SKM-1 treated with dmso at 0.1 percent for 144 hours (cell line): Measurements from ENCODE around the gene SESN1.
"Not testable (repeated sequence)": the region's sequence is repeated elsewhere in the genome, so short reads cannot be mapped to it uniquely, and the experiment has no call there.

Experiments
- DNase-seq: peaks from one replicate; lab custom pipeline; 2025; ENCODE audit not compliant: unreplicated experiment; lab: John Stamatoyannopoulos, UW

The SESN1 gene

DNA sequence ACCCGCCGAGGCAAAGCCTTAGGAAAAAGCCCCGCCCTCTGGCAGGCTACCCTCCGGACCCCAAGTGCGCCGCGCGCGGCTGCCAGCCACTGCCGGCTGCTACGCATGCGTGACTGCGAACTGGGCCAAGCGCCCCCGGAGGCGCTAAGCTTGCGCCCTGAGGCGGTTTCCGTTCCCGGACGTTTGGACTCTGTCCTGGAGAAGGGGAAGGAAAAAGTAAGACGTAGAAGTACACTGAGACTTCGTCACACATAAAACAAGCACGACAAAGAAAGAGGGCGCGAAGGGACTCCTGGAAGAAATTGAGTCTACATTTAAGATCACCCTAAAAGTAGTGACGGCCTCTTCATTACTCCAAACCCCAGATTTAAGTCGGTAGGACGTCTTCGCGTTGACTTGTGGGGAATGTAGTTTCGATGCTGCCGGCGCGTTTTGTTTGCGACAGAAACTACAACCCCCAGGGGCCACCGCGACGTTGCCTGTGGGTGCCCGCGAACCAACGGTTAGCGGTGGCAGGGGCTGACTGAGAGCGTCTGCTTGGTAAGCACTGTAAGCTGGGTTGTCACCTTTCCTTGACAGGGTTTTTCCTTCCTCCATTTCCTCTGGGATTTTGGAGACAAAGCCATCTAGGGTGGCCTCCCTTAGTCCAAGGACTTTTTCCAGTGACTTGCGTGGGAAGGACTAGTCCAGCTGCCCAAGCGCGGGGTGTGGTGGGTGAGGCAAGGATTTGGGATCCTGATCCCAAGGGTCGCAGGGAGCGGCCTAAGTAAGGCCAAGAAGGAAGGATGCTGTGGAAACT is 589 bp upstream of the SESN1 start, which contains the start of gene CEP57L1:
Gene CEP57L1 (plus strand): TSS at position 472 of the 799 bp plus-strand sequence. CDS start 49,715 bp downstream, outside the sequence.
- DNase-seq = peak; percentile 97

- no peak for DNase-seq
These were observed 772 bp downstream of the SESN1 start for GRCh38 chr6:109093732-109094415.

DNA sequence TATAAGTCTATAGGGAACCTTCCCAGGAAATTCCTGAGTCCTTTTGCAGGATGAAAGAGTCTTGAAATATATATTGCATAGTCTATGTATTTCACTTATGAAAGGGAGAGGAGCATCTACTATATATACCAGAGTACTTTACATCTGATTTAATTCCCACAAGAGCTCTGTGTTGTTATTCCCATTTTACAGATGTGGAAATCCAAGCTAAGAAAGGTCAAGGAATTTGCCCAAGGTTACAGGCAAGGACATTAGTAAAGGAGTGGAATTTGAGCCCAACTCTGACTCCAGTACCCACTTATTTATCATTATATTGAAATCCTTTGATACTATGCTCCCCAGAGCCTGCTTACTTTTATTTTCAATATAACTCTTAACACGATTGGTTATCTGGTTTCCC is 2.6 kb downstream of the SESN1 start:
- no peak for DNase-seq

GRCh38 chr6:109091314-109092024 is 3.2 kb downstream of the SESN1 start:
- DNase-seq = no peak

GRCh38 chr6:109088995-109089394 is 5.7 kb downstream of the SESN1 start:
- DNase-seq = no peak

- DNase-seq = no peak
These were observed 6.9 kb downstream of the SESN1 start for GRCh38 chr6:109087661-109088264.

DNA sequence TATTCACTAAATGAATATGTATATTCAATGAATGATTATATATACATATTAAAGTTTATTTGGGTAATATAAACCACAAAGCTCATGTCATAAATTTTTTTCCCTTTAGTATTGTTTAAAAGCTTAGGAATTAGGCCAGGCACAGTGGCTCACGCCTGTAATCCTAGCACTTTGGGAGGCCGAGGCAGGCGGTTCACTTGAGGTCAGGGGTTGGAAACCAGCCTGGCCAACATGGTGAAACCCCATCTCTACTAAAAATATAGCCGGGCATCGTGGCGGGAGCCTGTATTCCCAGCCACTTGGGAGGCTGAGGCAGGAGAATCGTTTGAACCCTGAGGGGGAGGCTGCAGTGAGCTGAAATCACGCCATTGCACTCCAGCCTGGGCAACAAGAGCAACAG is 10.5 kb downstream of the SESN1 start:
- not testable (repeated sequence) for DNase-seq

DNA sequence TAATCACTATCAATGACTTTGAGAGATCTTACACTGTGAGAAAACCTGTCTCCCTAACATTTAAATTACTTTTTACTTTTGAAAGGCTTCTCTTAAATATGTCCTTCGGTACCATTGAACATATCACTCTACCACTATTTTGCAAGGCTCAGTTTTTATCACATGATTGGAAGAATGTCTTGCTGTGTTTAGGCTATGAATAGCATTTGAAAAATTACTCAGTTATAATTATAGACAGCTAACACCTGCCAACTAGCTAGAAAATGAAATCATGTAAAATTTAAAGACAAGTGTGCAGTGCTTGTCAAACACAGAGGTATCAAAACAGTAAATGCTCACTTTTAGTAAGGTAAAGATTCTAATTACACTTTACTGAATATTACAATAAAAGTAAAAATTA is 11.0 kb downstream of the SESN1 start:
- DNase-seq = no peak

DNA sequence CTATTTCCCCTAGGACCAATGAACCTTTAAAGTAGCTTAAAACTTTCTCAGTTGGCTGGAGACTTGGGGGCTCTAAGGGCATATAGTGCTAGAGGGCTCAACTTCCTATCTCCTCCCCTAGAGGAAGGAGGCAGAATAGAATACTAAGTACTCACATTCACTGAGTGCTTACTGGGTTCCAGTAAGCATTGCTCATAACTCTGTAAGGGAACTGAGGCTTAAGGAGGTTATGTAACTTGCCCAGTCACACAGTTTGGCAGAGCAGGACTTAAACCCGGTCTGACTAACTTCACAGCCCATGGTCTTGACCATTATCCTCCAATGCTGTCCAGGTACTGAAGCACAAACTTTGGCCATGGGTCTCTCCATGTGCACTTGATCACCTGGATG is 12.5 kb downstream of the SESN1 start:
- peak; percentile 71 for DNase-seq

DNA sequence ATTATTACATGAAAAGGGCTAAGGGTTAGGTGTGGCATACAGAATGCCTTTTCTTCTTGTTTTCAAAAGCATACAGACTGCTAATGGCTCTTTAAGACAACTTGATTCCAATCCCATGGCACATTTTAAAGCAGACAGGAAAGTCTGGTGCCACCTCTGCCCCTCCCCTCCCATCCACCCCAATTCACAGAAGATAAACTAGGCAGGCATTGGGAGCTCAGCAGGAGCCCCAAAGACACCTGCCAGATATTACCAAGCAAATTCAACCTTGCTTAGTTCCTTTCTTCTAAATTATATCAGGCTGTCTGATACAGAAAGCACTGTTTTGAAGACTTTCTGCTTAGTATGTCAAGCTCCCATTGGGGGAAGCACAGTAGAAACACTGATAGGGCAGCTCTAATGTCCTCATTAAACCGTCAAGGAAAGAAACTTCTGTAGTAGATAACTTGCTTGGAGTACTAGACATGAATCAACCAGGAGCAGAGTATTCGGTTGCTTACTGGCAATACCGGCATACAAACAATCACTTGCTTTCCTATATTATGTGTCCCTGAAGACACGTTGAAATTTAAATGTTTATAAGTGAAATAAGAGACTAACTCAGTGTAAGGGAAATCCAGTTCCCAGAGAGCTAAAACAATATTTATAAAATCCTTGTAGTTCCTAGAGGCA is 13.0 kb downstream of the SESN1 start:
- DNase-seq = no peak

GRCh38 chr6:109081026-109081425 is 13.6 kb downstream of the SESN1 start:
- DNase-seq = no peak

DNA sequence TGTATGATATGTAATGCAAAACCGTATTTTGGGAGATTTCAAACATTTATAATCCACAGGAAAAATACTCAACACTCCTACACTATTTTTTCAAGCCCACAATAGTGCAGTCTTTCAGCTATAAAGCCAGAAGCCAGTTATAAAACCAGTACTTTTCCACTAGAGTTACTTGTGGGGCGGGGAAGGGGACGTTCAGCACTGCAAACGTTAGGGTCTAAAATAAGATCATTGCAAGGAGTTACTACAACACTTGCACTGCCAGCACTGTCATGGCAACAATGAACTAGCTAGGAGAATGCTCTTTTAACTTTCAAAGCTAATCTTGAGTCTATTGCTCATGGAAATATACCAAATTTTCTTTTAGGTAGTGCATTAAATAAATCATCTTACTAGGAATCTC is 14.7 kb downstream of the SESN1 start:
- DNase-seq = peak; percentile 10

DNA sequence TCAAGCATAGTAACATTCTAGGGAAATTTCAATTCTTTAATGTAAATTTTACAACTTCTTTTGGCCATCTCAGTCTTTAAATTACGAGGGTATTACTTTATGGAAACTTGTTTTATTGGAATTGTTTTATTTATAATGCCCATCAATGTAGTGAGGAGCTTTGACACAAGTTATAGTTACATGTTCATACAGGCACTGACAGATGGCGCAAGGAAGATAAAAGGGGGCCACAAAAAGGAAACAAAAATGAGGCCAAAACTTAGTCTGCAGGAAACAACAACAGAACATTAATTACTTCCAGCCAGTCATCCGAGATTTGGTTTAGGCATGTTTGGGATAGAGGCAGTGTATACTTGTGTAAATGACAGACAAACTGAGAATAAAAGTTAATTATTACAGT is 18.3 kb downstream of the SESN1 start:
- DNase-seq = no peak

DNA sequence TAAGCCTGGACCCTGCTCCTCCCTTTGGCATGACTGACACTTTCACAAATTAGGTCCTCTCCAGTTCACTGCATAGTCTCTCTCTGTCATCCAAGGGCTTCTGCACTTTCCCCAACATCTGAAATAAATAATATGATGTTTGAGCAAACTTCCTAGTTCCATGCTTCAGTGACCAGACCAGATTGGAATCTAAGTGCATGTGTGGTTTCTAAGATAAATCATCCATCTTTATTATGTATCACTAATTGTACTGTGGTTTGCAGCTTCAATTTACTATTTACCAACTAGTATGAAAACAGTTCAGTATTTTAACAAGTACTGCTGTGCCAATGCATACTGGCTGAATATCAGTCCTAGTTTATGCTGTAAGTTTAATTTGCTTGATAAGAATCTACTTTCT is 18.7 kb downstream of the SESN1 start:
- DNase-seq = no peak

DNA sequence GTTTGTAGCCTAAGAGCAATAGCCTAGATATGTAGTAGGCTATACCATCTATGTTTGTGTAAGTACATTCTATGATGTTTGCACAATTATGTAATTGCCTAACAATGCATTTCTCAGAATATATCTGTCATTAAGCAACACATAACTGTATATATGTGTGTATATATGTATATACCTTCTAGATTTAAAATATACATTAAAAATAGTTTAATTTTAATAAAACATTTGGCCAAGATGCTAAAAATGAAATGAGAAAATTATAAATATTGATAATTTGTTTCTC is 20.6 kb downstream of the SESN1 start:
- DNase-seq = no peak

- DNase-seq = peak; percentile 60
These were observed 21.1 kb downstream of the SESN1 start for GRCh38 chr6:109073344-109074132.

DNA sequence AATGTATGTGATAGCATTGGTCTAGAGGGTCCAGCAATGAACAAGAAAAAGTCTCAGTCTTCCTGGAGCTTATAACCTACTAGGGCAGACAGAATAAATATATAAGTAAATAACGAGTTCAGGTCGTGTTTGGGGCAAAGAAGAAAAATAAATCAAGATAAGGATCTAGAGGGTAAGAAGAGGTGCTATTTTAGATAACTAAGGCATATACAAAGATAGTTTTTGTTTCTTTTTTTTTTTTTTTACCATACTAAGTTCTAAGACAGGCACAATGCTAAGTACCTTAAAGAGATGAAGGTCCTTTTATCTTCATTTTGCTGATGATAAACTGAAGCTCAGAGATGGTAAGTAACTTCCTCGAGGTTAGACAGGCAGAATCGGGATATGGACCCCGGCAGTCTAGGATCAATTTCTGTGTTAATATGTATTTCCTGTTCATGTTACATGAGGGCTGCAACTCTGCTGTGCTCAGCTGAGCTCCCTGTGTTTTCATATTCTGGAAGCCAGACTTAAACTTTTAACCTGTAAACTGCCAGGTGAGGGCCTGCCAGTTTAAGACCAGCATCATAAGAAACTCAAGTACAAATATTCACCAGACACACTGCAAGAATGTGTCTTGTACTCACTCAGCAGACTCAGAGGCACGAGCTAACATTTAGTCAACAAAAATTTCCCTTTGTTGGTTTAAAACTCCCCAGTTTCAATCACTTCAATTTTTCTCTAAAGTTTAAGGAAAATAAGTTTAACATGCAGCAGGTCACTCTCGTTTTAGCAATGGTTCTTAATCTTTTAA is 23.3 kb downstream of the SESN1 start:
- no peak for DNase-seq

DNA sequence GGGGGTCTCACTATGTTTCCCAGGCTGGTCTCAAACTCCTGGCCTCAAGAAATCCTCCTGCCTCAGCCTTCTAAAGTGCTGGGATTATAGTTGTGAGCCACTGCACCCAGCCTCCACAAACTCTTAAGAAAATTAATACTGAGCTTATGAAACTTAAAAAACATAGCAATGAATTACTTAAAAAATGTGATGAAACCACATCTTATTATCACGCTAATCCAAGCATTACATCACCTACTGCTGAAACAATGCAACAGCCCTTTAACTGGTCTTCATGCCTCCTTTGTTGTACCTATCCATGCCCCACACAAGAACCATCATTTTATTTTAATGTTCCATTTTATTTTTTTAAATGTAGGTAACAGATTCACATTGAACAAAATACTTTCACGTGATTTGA is 24.9 kb downstream of the SESN1 start:
- no peak for DNase-seq

- DNase-seq = no peak
These were observed 31.8 kb downstream of the SESN1 start for GRCh38 chr6:109062767-109063352.
